ENCODE results near the gene BHLHE23.

- TF ChIP-seq CTCF (IDR thresholded peaks at IDR 0.05) (no peak), POLR2A (IDR thresholded peaks at IDR 0.05) (no peak)
Observed at GRCh38 chr20:63047267-63047666, 40.5 kb upstream of the BHLHE23 start.

All from uterus (tissue), 2 donors.